Breast epithelium (tissue), 4 donors: ENCODE results near the gene KHDRBS1. TPM values are rescaled to one million over a fixed set of nuclear protein-coding genes. Genes with fewer than 3 reads are reported as not detected.

ENCODE experiments used
- DNase-seq, 2 donors: peaks; one replicate each; pipeline ENCODE4 v3.0.0-alpha.2; 2019; ENCODE audit warnings: low spot score in 2 of 2
- H3K27ac ChIP-seq, 2 donors: fragments of 200-600 bp; sonication (generic) in 1 of 2; one replicate each; pipeline ENCODE4 v1.5.1; 2016 to 2019; ENCODE audit warnings: mild to moderate bottlenecking in 1 of 2
- H3K27me3 ChIP-seq, 2 donors: fragments of 200-600 bp; sonication (generic) in 1 of 2; one replicate each; pipeline versions ENCODE4 v1.5.1 to v1.6.0; 2017 to 2019; ENCODE audit warnings: control low read depth in 1 of 2, mild to moderate bottlenecking in 1 of 2
- H3K36me3 ChIP-seq: fragments of 200-600 bp; one replicate; pipeline ENCODE4 v1.5.1; 2019
- H3K4me1 ChIP-seq, 2 donors: fragments of 200-600 bp; sonication (generic); one replicate each; pipeline ENCODE4 v1.5.1; 2016 to 2019; ENCODE audit warnings: control low read depth in 1 of 2
- H3K4me3 ChIP-seq, 3 donors: fragments of 200-600 bp; sonication (generic); 1 replicate in 2 of 3; 2 replicates in 1 of 3; pipeline ENCODE4 v1.5.1; 2016 to 2019; ENCODE audit warnings: mild to moderate bottlenecking in 3 of 3, moderate library complexity in 2 of 3
- H3K9me3 ChIP-seq, 2 donors: fragments of 200-600 bp; sonication (generic) in 1 of 2; one replicate each; pipeline ENCODE4 v1.5.1; 2016 to 2019; ENCODE audit warnings: control low read depth in 1 of 2
- POLR2A ChIP-seq: fragments of 450-650 bp; IDR thresholded peaks from one replicate; pipeline ENCODE4 v1.6.1; 2016; ENCODE audit warnings: antibody characterized with exemption, mild to moderate bottlenecking, moderate library complexity
- POLR2AphosphoS5 ChIP-seq, 3 donors: sonication (generic); formaldehyde crosslinking; IDR thresholded peaks; one replicate each; pipeline ENCODE4 v1.6.1; 2017; ENCODE audit warnings: antibody characterized with exemption in 3 of 3
- intact Hi-C: fragments of 100-400 bp; cut with DNase I; formaldehyde crosslinking; loops from one replicate; pipeline ENCODE4 v1.15.1; 2023; ENCODE audit warnings: low total_unique reads
- total RNA-seq, 3 donors: library from RNA; depleted of rRNA; stranded (reverse); fragments of >200 nt; gene quantifications; one replicate each; pipeline ENCODE4 v1.1.0, GENCODE V29; 2016
- TF ChIP-seq, protein P1 (sequence below), 3 donors: fragments of 450-650 bp; IDR thresholded peaks; one replicate each; pipeline ENCODE4 v1.5.1; 2016 to 2017; ENCODE audit warnings: antibody characterized with exemption in 3 of 3, mild to moderate bottlenecking in 3 of 3, moderate library complexity in 3 of 3

The KHDRBS1 gene
- total RNA-seq, 3 donors from 2014 or later = 58.2 to 78.7 (median 66.9) TPM

DNA sequence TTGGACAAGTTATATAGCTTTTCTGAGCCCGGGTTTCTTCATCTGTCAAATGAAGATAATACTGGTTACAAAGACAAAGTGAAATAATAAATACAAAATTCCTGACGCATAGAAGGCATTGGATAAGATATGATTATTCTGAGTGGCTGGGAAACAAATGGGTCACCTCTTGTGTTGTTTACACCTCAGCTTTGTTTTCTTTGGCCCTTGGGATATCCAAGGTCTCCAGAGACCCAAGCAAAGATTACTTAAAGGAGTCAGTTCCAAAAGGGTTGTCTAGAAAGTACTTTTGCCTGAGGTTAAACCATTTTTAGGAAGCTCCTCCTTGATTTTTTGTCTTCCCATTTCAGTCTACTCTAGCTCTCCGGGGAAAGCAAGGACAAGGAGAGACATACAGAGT lies 9.7 kb downstream of the KHDRBS1 start:
- intact Hi-C loops = no loop called here

DNA sequence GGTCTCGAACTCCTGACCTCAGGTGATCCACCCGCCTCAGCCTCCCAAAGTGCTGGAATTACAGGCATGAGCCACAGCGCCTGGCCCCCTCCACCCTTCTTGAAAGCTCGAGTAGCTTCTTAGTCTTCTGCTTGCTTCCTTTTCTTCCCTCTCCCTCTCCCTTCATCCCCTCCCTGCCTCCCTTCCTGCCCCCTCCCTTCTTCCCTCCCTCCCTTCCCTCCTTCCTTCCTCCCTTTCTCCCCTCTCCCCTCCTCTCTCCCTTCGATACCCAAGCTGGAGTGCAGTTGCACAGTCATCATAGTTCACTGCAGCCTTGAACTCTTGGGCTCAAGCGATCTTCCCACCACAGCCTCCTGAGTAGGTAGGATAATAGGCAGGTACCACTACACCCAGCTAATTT lies 11.8 kb downstream of the KHDRBS1 start:
- intact Hi-C loops = no loop called here

More for the DNA sequence above, 9.7 kb downstream of the KHDRBS1 start:
- H3K4me3 ChIP-seq = no peak overlapping the region
- H3K27ac ChIP-seq = peak overlapping the region in 1 of 2 donors; percentile 1
- H3K27me3 ChIP-seq = no peaks in the 10 kb centered on the region
- no peak for DNase-seq
- no peaks in the 10 kb centered on the region for H3K9me3 ChIP-seq
- TF ChIP-seq, protein P1, sequence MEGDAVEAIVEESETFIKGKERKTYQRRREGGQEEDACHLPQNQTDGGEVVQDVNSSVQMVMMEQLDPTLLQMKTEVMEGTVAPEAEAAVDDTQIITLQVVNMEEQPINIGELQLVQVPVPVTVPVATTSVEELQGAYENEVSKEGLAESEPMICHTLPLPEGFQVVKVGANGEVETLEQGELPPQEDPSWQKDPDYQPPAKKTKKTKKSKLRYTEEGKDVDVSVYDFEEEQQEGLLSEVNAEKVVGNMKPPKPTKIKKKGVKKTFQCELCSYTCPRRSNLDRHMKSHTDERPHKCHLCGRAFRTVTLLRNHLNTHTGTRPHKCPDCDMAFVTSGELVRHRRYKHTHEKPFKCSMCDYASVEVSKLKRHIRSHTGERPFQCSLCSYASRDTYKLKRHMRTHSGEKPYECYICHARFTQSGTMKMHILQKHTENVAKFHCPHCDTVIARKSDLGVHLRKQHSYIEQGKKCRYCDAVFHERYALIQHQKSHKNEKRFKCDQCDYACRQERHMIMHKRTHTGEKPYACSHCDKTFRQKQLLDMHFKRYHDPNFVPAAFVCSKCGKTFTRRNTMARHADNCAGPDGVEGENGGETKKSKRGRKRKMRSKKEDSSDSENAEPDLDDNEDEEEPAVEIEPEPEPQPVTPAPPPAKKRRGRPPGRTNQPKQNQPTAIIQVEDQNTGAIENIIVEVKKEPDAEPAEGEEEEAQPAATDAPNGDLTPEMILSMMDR (IDR thresholded peaks at IDR 0.05) = no peak
- TF ChIP-seq POLR2AphosphoS5 (IDR thresholded peaks at IDR 0.05) = no peak
- TF ChIP-seq POLR2A = no peak
- peaks cover 7 to 8% of the 10 kb centered on the region in 2 donors for H3K4me1 ChIP-seq
- no peaks in the 10 kb centered on the region for H3K36me3 ChIP-seq

DNA sequence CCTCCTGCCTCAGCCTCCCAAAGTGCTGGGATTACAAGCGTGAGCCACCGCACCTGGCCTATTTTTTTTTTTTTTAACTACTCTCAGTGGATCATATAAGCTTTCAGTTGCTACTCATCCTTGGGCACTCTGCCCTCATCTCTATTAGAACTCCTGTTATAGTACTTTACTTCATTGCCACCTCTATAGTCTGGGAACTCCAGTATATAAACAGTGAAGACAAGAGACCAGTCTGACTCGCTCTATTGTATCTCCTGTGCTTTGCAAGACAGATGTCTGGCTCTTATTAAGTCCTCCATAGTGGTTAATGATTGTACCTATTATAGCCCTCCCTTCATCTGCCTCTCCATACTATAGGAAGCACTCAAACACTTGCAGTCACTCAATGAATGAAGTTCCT lies 15.1 kb downstream of the KHDRBS1 start:
- Histone ChIP-seq H3K9me3 (no peaks in the 10 kb centered on the region), H3K4me1 (no peaks in the 10 kb centered on the region), H3K27me3 (no peaks in the 10 kb centered on the region), H3K36me3 (no peaks in the 10 kb centered on the region), H3K27ac (no peak overlapping the region), H3K4me3 (no peak overlapping the region)
- intact Hi-C loops = no loop called here
- TF ChIP-seq POLR2A (no peak), POLR2AphosphoS5 (IDR thresholded peaks at IDR 0.05) (no peak)
- TF ChIP-seq, protein P1 (IDR thresholded peaks at IDR 0.05) = no peak
- no peak for DNase-seq

More for the DNA sequence above, 11.8 kb downstream of the KHDRBS1 start:
- no peak for DNase-seq
- H3K36me3 ChIP-seq = no peaks in the 10 kb centered on the region
- no peak overlapping the region for H3K4me3 ChIP-seq
- H3K4me1 ChIP-seq = peaks cover 2 to 3% of the 10 kb centered on the region in 2 donors
- no peaks in the 10 kb centered on the region for H3K9me3 ChIP-seq
- H3K27me3 ChIP-seq = no peaks in the 10 kb centered on the region
- no peak overlapping the region for H3K27ac ChIP-seq
- TF ChIP-seq POLR2AphosphoS5 (IDR thresholded peaks at IDR 0.05) = no peak
- TF ChIP-seq, protein P1 (IDR thresholded peaks at IDR 0.05) = no peak
- no peak for TF ChIP-seq POLR2A

DNA sequence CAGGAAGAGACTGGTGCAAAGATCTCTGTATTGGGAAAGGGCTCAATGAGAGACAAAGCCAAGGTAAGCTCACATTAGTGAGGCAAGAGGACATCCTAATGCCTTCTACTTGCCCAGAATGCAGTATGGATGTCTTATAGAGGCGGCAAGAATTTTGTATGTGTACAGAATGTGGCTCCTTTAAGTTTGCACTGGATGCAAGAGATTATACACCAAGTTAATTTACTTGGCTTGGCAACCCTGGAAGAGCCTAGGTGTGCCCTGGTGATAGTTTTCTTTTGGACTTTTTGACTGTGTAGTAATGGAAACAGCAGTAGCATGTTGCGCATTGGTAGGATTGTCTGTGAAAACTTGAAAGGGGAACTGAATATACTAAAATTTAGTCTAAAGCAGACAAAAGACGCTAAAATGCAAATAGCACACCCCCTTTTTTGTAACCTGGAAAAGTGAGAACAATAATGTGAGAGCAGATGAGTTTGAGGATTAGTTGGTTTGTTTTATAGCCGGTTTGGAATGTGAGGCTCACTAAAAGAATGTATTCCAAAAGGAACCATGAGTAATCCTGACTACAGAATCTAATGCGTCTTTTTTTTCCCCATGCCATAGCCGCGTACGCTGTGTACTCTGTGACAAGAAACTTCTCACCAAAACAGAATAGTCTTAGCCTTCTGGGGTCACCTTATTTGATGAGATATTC lies 18.1 kb downstream of the KHDRBS1 start:
- DNase-seq = no peak
- Histone ChIP-seq H3K27me3 (no peaks in the 10 kb centered on the region), H3K27ac (peak overlapping the region in 1 of 2 donors; percentile 1), H3K4me1 (no peaks in the 10 kb centered on the region), H3K9me3 (no peaks in the 10 kb centered on the region), H3K4me3 (no peak overlapping the region), H3K36me3 (no peaks in the 10 kb centered on the region)
- TF ChIP-seq POLR2A (no peak), POLR2AphosphoS5 (IDR thresholded peaks at IDR 0.05) (no peak)
- TF ChIP-seq, protein P1 (IDR thresholded peaks at IDR 0.05) = no peak
- intact Hi-C loops = no loop called here

DNA sequence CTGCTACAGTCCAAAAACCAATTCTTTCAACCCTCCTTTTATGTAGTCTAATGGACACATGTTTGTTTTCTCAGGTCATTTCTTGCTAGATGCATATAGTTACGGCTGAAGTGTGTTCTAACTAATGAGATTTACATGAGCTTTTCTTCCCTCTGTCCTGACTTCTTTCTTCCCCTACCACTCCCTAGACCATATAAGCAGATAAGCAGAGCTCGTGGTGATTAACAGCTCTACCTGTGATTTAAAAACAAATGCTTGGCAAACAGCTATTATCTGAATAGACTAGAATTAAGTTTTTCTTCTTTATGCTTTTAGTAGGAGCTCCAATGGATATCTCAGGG lies 18.6 kb downstream of the KHDRBS1 start:
- Histone ChIP-seq H3K4me3 (no peak overlapping the region), H3K4me1 (no peaks in the 10 kb centered on the region), H3K36me3 (no peaks in the 10 kb centered on the region), H3K27ac (no peak overlapping the region), H3K9me3 (no peaks in the 10 kb centered on the region), H3K27me3 (no peaks in the 10 kb centered on the region)
- intact Hi-C loops = no loop called here
- no peak for DNase-seq
- TF ChIP-seq, protein P1 (IDR thresholded peaks at IDR 0.05) = no peak
- no peak for TF ChIP-seq POLR2A
